Measurements from ENCODE around the gene DOCK8. TPM values are rescaled to one million over a fixed set of nuclear protein-coding genes. Genes with fewer than 3 reads are reported as not detected.
"Not testable (repeated sequence)": the region's sequence is repeated elsewhere in the genome, so short reads cannot be mapped to it uniquely, and the experiment has no call there.

The DOCK8 gene
- total and polyA plus RNA-seq, 2 experiments from 2014 or later: 0.94 to 1.2 TPM

- H3K4me2 ChIP-seq; H3K36me3 ChIP-seq (ENCODE audit: insufficient read depth); H3K9me2 ChIP-seq (ENCODE audit: insufficient read depth); H3K4me1 Mint-ChIP-seq; H3K4me1 ChIP-seq (ENCODE audit: insufficient read depth); H3K4me3 Mint-ChIP-seq; DNase-seq (ENCODE audit: low spot score); H4K20me1 ChIP-seq (replicated peaks; ENCODE audit: insufficient read depth); H2AFZ ChIP-seq; H3K27ac ChIP-seq (ENCODE audit: low read depth); H3K27me3 ChIP-seq (ENCODE audit: insufficient read depth); H3F3A ChIP-seq (replicated peaks; ENCODE audit: low read depth); H3K4me3 ChIP-seq; ATAC-seq; H3K79me2 ChIP-seq (replicated peaks; ENCODE audit: insufficient read depth); H3K27ac Mint-ChIP-seq; H3K27me3 Mint-ChIP-seq (ENCODE audit: insufficient read depth, low read depth, poor library complexity): not testable (repeated sequence)
- H3K9me3 Mint-ChIP-seq: peaks cover 32% of the 10 kb centered on the region
- H3K36me3 Mint-ChIP-seq (ENCODE audit: low read depth): peaks cover 12% of the 10 kb centered on the region
Measured at GRCh38 chr9:231625-232024, 17.0 kb downstream of the DOCK8 start.

DNA sequence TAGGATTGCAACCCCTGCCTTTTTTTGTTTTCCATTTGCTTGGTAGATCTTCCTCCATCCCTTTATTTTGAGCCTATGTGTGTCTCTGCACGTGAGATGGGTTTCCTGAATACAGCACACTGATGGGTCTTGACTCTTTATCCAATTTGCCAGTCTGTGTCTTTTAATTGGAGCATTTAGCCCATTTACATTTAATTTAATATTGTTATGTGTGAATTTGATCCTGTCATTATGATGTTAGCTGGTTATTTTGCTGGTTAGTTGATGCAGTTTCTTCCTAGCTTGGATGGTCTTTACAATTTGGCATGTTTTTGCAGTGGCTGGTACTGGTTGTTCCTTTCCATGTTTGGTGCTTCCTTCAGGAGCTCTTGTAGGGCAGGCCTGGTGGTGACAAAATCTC is 19.0 kb downstream of the DOCK8 start:
- 0 out of 2 replicates have a peak, but pooled peaks cover 12% of the 10 kb centered on the region for H3K9me2 ChIP-seq (ENCODE audit: insufficient read depth)
- H3K4me1 Mint-ChIP-seq; H3K4me1 ChIP-seq (ENCODE audit: insufficient read depth); H3K4me2 ChIP-seq; ATAC-seq; H3F3A ChIP-seq (replicated peaks; ENCODE audit: low read depth); H3K79me2 ChIP-seq (replicated peaks; ENCODE audit: insufficient read depth); H3K36me3 ChIP-seq (ENCODE audit: insufficient read depth); H3K4me3 Mint-ChIP-seq; H3K27ac Mint-ChIP-seq; H3K27ac ChIP-seq (ENCODE audit: low read depth); H4K20me1 ChIP-seq (replicated peaks; ENCODE audit: insufficient read depth); H3K4me3 ChIP-seq; H3K27me3 ChIP-seq (ENCODE audit: insufficient read depth); H2AFZ ChIP-seq; DNase-seq (ENCODE audit: low spot score); H3K27me3 Mint-ChIP-seq (ENCODE audit: insufficient read depth, low read depth, poor library complexity): not testable (repeated sequence)
- peaks cover 14% of the 10 kb centered on the region for H3K36me3 Mint-ChIP-seq (ENCODE audit: low read depth)
- H3K9me3 Mint-ChIP-seq: peaks cover 36% of the 10 kb centered on the region

DNA sequence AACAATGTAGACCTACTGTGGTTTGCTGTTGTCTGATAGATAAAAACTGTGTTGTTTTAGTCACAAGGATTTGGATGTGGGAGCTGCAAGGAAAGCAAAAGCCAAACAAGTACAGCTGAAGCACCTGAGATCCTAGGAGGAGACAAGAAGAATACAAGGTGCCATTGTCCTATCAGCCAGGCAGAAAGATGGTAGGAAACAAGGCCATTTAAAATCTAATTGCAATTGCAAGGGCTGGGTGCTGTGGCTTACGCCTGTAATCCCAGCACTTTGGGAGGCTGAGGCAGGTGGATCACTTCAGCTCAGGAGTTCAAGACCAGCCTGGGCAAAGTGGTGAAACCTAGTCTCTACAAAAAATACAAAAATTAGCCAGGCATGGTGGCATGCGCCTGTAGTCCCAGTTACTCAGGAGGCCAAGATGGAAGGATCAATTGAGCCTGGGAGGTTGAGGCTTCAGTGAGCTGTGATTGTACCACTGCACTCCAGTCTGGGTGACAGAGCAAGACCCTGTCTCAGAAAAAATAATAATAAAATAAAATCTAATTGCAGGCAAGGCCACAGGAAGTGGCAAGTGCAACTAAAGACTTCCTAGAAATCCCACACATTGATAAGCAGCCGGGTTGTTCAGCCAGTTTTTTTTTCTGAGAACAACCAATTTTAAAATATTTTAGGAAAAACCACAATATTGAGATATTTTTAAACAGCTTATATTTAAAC is 22.6 kb downstream of the DOCK8 start:
- no peaks in the 10 kb centered on the region for H3K79me2 ChIP-seq (replicated peaks; ENCODE audit: insufficient read depth)

More for the DNA sequence above, 22.6 kb downstream of the DOCK8 start:
- Mint-ChIP-seq H3K36me3 (ENCODE audit: low read depth) (peaks cover 14% of the 10 kb centered on the region), H3K27ac (no peak overlapping the region), H3K4me1 (no peaks in the 10 kb centered on the region), H3K4me3 (no peak overlapping the region), H3K9me3 (peaks cover 34% of the 10 kb centered on the region), H3K27me3 (ENCODE audit: insufficient read depth, low read depth, poor library complexity) (no peaks in the 10 kb centered on the region)
- Histone ChIP-seq H3K9me2 (ENCODE audit: insufficient read depth) (0 out of 2 replicates have a peak, but pooled peaks cover 6% of the 10 kb centered on the region), H3K27me3 (ENCODE audit: insufficient read depth) (no peaks in the 10 kb centered on the region), H3K4me2 (no peak overlapping the region), H3F3A (replicated peaks; ENCODE audit: low read depth) (no peaks in the 10 kb centered on the region), H4K20me1 (replicated peaks; ENCODE audit: insufficient read depth) (no peaks in the 10 kb centered on the region), H3K4me1 (ENCODE audit: insufficient read depth) (no peaks in the 10 kb centered on the region), H3K4me3 (no peak overlapping the region), H3K27ac (ENCODE audit: low read depth) (no peak overlapping the region), H3K36me3 (ENCODE audit: insufficient read depth) (no peaks in the 10 kb centered on the region), H2AFZ (no peak overlapping the region)
- ATAC-seq (no peak), DNase-seq (ENCODE audit: low spot score) (no peak)
- TF ChIP-seq, protein P1, sequence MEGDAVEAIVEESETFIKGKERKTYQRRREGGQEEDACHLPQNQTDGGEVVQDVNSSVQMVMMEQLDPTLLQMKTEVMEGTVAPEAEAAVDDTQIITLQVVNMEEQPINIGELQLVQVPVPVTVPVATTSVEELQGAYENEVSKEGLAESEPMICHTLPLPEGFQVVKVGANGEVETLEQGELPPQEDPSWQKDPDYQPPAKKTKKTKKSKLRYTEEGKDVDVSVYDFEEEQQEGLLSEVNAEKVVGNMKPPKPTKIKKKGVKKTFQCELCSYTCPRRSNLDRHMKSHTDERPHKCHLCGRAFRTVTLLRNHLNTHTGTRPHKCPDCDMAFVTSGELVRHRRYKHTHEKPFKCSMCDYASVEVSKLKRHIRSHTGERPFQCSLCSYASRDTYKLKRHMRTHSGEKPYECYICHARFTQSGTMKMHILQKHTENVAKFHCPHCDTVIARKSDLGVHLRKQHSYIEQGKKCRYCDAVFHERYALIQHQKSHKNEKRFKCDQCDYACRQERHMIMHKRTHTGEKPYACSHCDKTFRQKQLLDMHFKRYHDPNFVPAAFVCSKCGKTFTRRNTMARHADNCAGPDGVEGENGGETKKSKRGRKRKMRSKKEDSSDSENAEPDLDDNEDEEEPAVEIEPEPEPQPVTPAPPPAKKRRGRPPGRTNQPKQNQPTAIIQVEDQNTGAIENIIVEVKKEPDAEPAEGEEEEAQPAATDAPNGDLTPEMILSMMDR (conservative IDR thresholded peaks at IDR 0.05; ENCODE audit: low read depth in 2 of 2): no peak
- TF ChIP-seq STAT1 (IDR thresholded peaks at IDR 0.05; ENCODE audit: unreplicated experiment) (no peak), ZNF331 (CRISPR knock-in tag; IDR thresholded peaks at IDR 0.05; ENCODE audit: low read depth) (no peak), CREB1 (CRISPR knock-in tag; IDR thresholded peaks at IDR 0.05; ENCODE audit: low read depth) (no peak)

Data from GM23338 (cell line).